NT2/D1 (cell line): ENCODE results near the gene AP1G2.
"Not testable (repeated sequence)": the region's sequence is repeated elsewhere in the genome, so short reads cannot be mapped to it uniquely, and the experiment has no call there.

Experiments used
- SUZ12 ChIP-seq: IDR thresholded peaks from 2 replicates; pipeline ENCODE4 v1.6.1; 2011; ENCODE audit not compliant: insufficient read length, insufficient read depth; ENCODE audit errors: extremely low read depth
- YY1 ChIP-seq: IDR thresholded peaks from 2 replicates; pipeline ENCODE4 v1.6.1; 2011; ENCODE audit not compliant: insufficient read length, insufficient read depth

- TF ChIP-seq SUZ12, YY1: not testable (repeated sequence)
Observed at GRCh38 chr14:23536906-23537305, 30.7 kb downstream of the AP1G2 start.
